H1 (cell line): Measurements from ENCODE around the gene PIM1. TPM values are rescaled to one million over a fixed set of nuclear protein-coding genes. Genes with fewer than 3 reads are reported as not detected.
A peak's percentile ranks its signal among the peaks of the same experiment; 100 is the strongest.

Experiments used
- CTCF ChIA-PET: fragments of 300-600 bp; sonication (Branson Sonifier 250); formaldehyde crosslinking; loops from one replicate; lab custom pipeline; 2021; ENCODE audit not compliant: partially characterized antibody; lab: Charles Lee
- POLR2A ChIA-PET: fragments of 300-600 bp; sonication (Branson Sonifier 250); formaldehyde crosslinking; loops from one replicate; lab custom pipeline; 2021; ENCODE audit warnings: inconsistent platforms; ENCODE audit not compliant: partially characterized antibody; lab: Charles Lee
- DNase-seq, 2 experiments: peaks; one replicate each; pipeline versions ENCODE4 v3.0.0 to v3.0.0-alpha.2; 2010 to 2022; ENCODE audit warnings: low spot score in 2 of 2, low read depth in 1 of 2, mixed read lengths in 1 of 2
- FAIRE-seq: peaks from 2 replicates; lab custom pipeline; 2011; peaks lifted over from hg19 to GRCh38; lab: Jason Lieb, UNC
- H2AFZ ChIP-seq: 2 replicates; pipeline ENCODE4 v1.8.1; 2012; ENCODE audit warnings: low read length, inconsistent platforms
- H2AK5ac ChIP-seq: 2 replicates; pipeline ENCODE4 v1.6.1; 2013; ENCODE audit warnings: low read depth, low read length
- H2BK120ac ChIP-seq: replicated peaks from 2 replicates; pipeline ENCODE3; 2013; ENCODE audit warnings: low read depth, low read length, inconsistent platforms
- H2BK12ac ChIP-seq: 2 replicates; pipeline ENCODE4 v1.6.1; 2013; ENCODE audit warnings: low read depth, low read length
- H2BK15ac ChIP-seq: 2 replicates; pipeline ENCODE4 v1.6.1; 2013; ENCODE audit warnings: low read length
- H2BK20ac ChIP-seq: 2 replicates; pipeline ENCODE4 v1.6.1; 2013; ENCODE audit warnings: low read length
- H2BK5ac ChIP-seq: 2 replicates; pipeline ENCODE4 v1.6.1; 2013; ENCODE audit warnings: low read depth, low read length
- H3K14ac ChIP-seq: 2 replicates; pipeline ENCODE4 v1.6.1; 2013; ENCODE audit warnings: inconsistent platforms; ENCODE audit not compliant: insufficient read length
- H3K18ac ChIP-seq: 2 replicates; pipeline ENCODE4 v1.6.1; 2013; ENCODE audit warnings: low read length; ENCODE audit errors: extremely low read depth
- H3K23ac ChIP-seq: 2 replicates; pipeline ENCODE4 v1.6.1; 2013; ENCODE audit warnings: inconsistent platforms; ENCODE audit not compliant: insufficient read length
- H3K23me2 ChIP-seq: 2 replicates; pipeline ENCODE4 v1.6.1; 2013; ENCODE audit warnings: low read depth, low read length
- H3K27ac ChIP-seq: 2 replicates; pipeline ENCODE4 v1.6.1; 2011; ENCODE audit warnings: low read depth, low read length, inconsistent platforms
- H3K27me3 ChIP-seq, 4 experiments: replicated peaks in 1 of 4; 1 replicate in 1 of 4; 2 replicates in 3 of 4; pipeline versions ENCODE4 v1.6.1 to v1.8.1; 2011 to 2013; ENCODE audit warnings: low read length in 3 of 4, mild to moderate bottlenecking in 3 of 4, inconsistent platforms in 2 of 4, mixed read lengths in 2 of 4, moderate library complexity in 1 of 4; ENCODE audit not compliant: control insufficient read depth in 3 of 4, insufficient read depth in 3 of 4; ENCODE audit errors: extremely low read depth in 1 of 4
- H3K36me3 ChIP-seq, 4 experiments: 2 replicates each; pipeline versions ENCODE4 v1.6.1 to v1.8.1; 2011 to 2013; ENCODE audit warnings: mild to moderate bottlenecking in 4 of 4, low read length in 3 of 4, moderate library complexity in 2 of 4, control low read depth in 1 of 4, inconsistent platforms in 1 of 4; ENCODE audit not compliant: insufficient read depth in 4 of 4, control insufficient read depth in 2 of 4
- H3K4ac ChIP-seq: replicated peaks from 2 replicates; pipeline ENCODE3; 2013; ENCODE audit warnings: low read length, low read depth, mixed read lengths, inconsistent platforms; ENCODE audit not compliant: insufficient read length
- H3K4me1 ChIP-seq, 4 experiments: replicated peaks in 1 of 4; 1 replicate in 1 of 4; 2 replicates in 3 of 4; pipeline versions ENCODE4 v1.6.1 to v1.8.1; 2011 to 2013; ENCODE audit warnings: low read length in 3 of 4, inconsistent platforms in 2 of 4, mixed read lengths in 1 of 4; ENCODE audit not compliant: insufficient read depth in 4 of 4, control insufficient read depth in 3 of 4
- H3K4me2 ChIP-seq, 2 experiments: 2 replicates each; pipeline versions ENCODE4 v1.6.1 to v1.8.1; 2011 to 2013; ENCODE audit warnings: low read depth in 2 of 2, low read length in 2 of 2, control low read depth in 1 of 2, inconsistent platforms in 1 of 2, mild to moderate bottlenecking in 1 of 2; ENCODE audit not compliant: insufficient read depth in 1 of 2
- H3K4me3 ChIP-seq, 4 experiments: fragments of 200-600, 300-600 bp in 1 of 4; sonication (generic), shearing (Covaris generic), sonication (Bioruptor Twin) in 1 of 4; 2 replicates each; pipeline versions ENCODE4 v1.5.1 to v1.8.1; 2011 to 2016; ENCODE audit warnings: low read length in 4 of 4, low read depth in 3 of 4, control low read depth in 2 of 4, inconsistent platforms in 2 of 4, mild to moderate bottlenecking in 2 of 4, mixed read lengths in 1 of 4, moderate library complexity in 1 of 4; ENCODE audit not compliant: insufficient read depth in 2 of 4; ENCODE audit errors: extremely low read depth in 1 of 4
- H3K56ac ChIP-seq: replicated peaks from 2 replicates; pipeline ENCODE3; 2013; ENCODE audit warnings: low read depth, mild to moderate bottlenecking, mixed read lengths, low read length, inconsistent platforms; ENCODE audit not compliant: insufficient read length
- H3K79me1 ChIP-seq: 2 replicates; pipeline ENCODE4 v1.6.1; 2013; ENCODE audit warnings: low read depth, low read length, control low read depth
- H3K79me2 ChIP-seq, 2 experiments: 2 replicates each; pipeline versions ENCODE4 v1.6.1 to v1.8.1; 2012 to 2013; ENCODE audit warnings: low read length in 2 of 2, mild to moderate bottlenecking in 2 of 2, inconsistent platforms in 1 of 2; ENCODE audit not compliant: insufficient read depth in 2 of 2, control insufficient read depth in 1 of 2
- H3K9ac ChIP-seq, 4 experiments: replicated peaks in 1 of 4; 1 replicate in 1 of 4; 2 replicates in 3 of 4; pipeline versions ENCODE4 v1.6.1 to v1.8.1; 2011 to 2013; ENCODE audit warnings: low read depth in 3 of 4, low read length in 3 of 4, control low read depth in 2 of 4, mild to moderate bottlenecking in 2 of 4, moderate library complexity in 2 of 4, inconsistent platforms in 1 of 4; ENCODE audit errors: extremely low read depth in 1 of 4
- H3K9me3 ChIP-seq, 2 experiments: 2 replicates each; pipeline versions ENCODE4 v1.6.1 to v1.8.1; 2012 to 2013; ENCODE audit warnings: mild to moderate bottlenecking in 2 of 2, moderate library complexity in 2 of 2, control low read depth in 1 of 2, inconsistent platforms in 1 of 2, low read depth in 1 of 2, low read length in 1 of 2, mixed read lengths in 1 of 2; ENCODE audit not compliant: insufficient read depth in 2 of 2
- H4K20me1 ChIP-seq, 2 experiments: replicated peaks in 1 of 2; 2 replicates each; pipeline versions ENCODE3 to v1.8.1; 2011 to 2013; ENCODE audit warnings: inconsistent platforms in 2 of 2, low read length in 2 of 2, mild to moderate bottlenecking in 1 of 2; ENCODE audit not compliant: insufficient read depth in 2 of 2, control insufficient read depth in 1 of 2
- H4K5ac ChIP-seq: 2 replicates; pipeline ENCODE4 v1.6.1; 2013; ENCODE audit warnings: low read length, low read depth, mixed read lengths, inconsistent platforms; ENCODE audit not compliant: insufficient read length
- H4K8ac ChIP-seq: 2 replicates; pipeline ENCODE4 v1.8.0; 2013; ENCODE audit warnings: mild to moderate bottlenecking, moderate library complexity, low read length, inconsistent platforms; ENCODE audit not compliant: insufficient read depth; ENCODE audit errors: extremely low read depth
- H4K91ac ChIP-seq: replicated peaks from 2 replicates; pipeline ENCODE3; 2013; ENCODE audit warnings: low read length, mixed read lengths, inconsistent platforms; ENCODE audit not compliant: insufficient read length
- FOSL1 ChIP-seq: IDR thresholded peaks from 2 replicates; pipeline ENCODE4 v1.6.1; 2011; ENCODE audit warnings: mild to moderate bottlenecking, low read depth, low read length, moderate library complexity; ENCODE audit not compliant: insufficient read depth
- KDM4A ChIP-seq: IDR thresholded peaks from one replicate; pipeline ENCODE4 v1.7.1; 2012; ENCODE audit warnings: low read depth, mild to moderate bottlenecking, moderate library complexity, low read length, inconsistent platforms; ENCODE audit not compliant: severe bottlenecking
- NRF1 ChIP-seq: IDR thresholded peaks from 2 replicates; pipeline ENCODE4 v1.6.1; 2011; ENCODE audit warnings: mild to moderate bottlenecking, low read depth, low read length, improper control_type of control experiment
- SP1 ChIP-seq: IDR thresholded peaks from 2 replicates; pipeline ENCODE4 v1.6.1; 2011; ENCODE audit warnings: low read depth, low read length
- SP4 ChIP-seq: IDR thresholded peaks from 2 replicates; pipeline ENCODE4 v1.6.1; 2012; ENCODE audit warnings: low read length, inconsistent platforms
- TBP ChIP-seq: IDR thresholded peaks from 2 replicates; pipeline ENCODE4 v1.6.1; 2011; ENCODE audit warnings: low read depth, low read length, improper control_type of control experiment
- WGBS, 2 experiments: shearing (Covaris generic) in 1 of 2; methylation state at CpG; one replicate each; pipeline versions ENCODE4 v1.1.6 to v1.1.7; 2013 to 2015; ENCODE audit warnings: low lambda C conversion rate in 2 of 2, mixed read lengths in 2 of 2, inconsistent platforms in 1 of 2, low coverage in 1 of 2, missing lambda C conversion rate in 1 of 2; ENCODE audit not compliant: insufficient replicate concordance in 2 of 2, insufficient coverage in 1 of 2, insufficient read length in 1 of 2; ENCODE audit errors: extremely low coverage in 1 of 2, missing lambda C conversion rate in 1 of 2; 5-methylcytosine and 5-hydroxymethylcytosine counted together
- polyA plus RNA-seq, 7 experiments: library from polyadenylated mRNA; depleted of rRNA in 3 of 7; stranded (reverse) in 5 of 7; unstranded in 2 of 7; fragments of >200 nt in 5 of 7; fragments of 200-250 nt in 2 of 7; gene quantifications; 1 replicate in 5 of 7; 2 replicates in 1 of 7; 4 replicates in 1 of 7; pipeline versions ENCODE4 v1.2.1 to v1.2.3, GENCODE V29; 2011 to 2013; ENCODE audit warnings: missing spikeins in 2 of 7, mixed read lengths in 2 of 7
- total RNA-seq: library from RNA; stranded (reverse); fragmentation: NEBNext Ultra II Directional; extraction: Animal tissue kit (Norgen Biotek cat#: 25700); gene quantifications from 2 replicates; pipeline ENCODE4 v1.2.1, GENCODE V29; 2021
- TF ChIP-seq, protein P1 (sequence below): IDR thresholded peaks from 2 replicates; pipeline ENCODE4 v1.6.1; 2012; ENCODE audit warnings: inconsistent platforms

PIM1 gene
- total and polyA plus RNA-seq, 2 of the 8 experiments (the other 6 are each of a cell fraction or from before 2014, with no cell fraction given): 25.5 to 94.9 TPM

DNA sequence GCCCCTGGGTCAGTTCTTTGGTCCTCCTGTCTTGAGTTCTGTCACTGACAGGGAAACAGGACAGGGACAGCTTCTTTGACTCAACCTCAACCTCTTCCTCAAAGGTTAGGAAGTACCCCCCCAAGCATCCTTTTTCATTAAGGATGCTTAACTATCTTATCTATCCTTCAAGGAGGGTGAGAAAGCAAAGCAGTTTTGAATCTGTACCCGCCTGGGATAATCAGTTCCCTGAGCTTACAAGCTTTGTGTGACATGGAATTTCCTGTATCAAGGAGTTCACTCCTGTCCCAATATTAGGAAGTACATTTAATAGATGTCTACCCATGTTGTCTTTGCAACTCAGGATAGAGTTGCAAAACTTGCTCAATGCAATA is 31.1 kb upstream of the PIM1 start:
- peaks cover 0 to 21% (median 1%) of the 10 kb centered on the region in 4 experiments; a peak in 2 of 8 replicates for H3K36me3 ChIP-seq
- peak overlapping the region; percentile 89; the same call in 1 of the 2 replicates for H2AK5ac ChIP-seq
- peak overlapping the region; percentile 81 for H3K18ac ChIP-seq
- no peaks in the 10 kb centered on the region for H3K27me3 ChIP-seq
- H2BK12ac ChIP-seq: peak overlapping the region; percentile 99
- TF ChIP-seq KDM4A (no peak), SP1 (no peak), TBP (no peak), SP4 (no peak), FOSL1 (no peak), NRF1 (no peak)
- TF ChIP-seq, protein P1, sequence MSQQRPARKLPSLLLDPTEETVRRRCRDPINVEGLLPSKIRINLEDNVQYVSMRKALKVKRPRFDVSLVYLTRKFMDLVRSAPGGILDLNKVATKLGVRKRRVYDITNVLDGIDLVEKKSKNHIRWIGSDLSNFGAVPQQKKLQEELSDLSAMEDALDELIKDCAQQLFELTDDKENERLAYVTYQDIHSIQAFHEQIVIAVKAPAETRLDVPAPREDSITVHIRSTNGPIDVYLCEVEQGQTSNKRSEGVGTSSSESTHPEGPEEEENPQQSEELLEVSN: no peak
- no peak overlapping the region for H2BK15ac ChIP-seq
- no peak overlapping the region for H3K56ac ChIP-seq
- peak overlapping the region; percentile 47 for H3K27ac ChIP-seq
- peak overlapping the region; percentile 95 for H2BK20ac ChIP-seq
- H4K91ac ChIP-seq: peak overlapping the region; percentile 91
- 0 out of 2 replicates have a peak overlapping the region, but pooled peaks have one; percentile 75 for H4K8ac ChIP-seq
- H3K23ac ChIP-seq: no peak overlapping the region
- no peak for FAIRE-seq
- H2BK5ac ChIP-seq: peak overlapping the region; percentile 82; the same call in 1 of the 2 replicates
- H3K14ac ChIP-seq: no peak overlapping the region
- H3K4ac ChIP-seq: peak overlapping the region; percentile 76
- 71% methylated on average over 1 of the region's 1 CpG; no CpG with 5 or more reads in 1 of the 2 experiments for WGBS, 2 experiments
- peak overlapping the region in 1 of 2 experiments; percentile 95; a peak in 2 of 4 replicates for H3K4me2 ChIP-seq
- peaks cover 18 to 34% of the 10 kb centered on the region in 2 experiments for H3K79me2 ChIP-seq
- DNase-seq: no peak
- POLR2A ChIA-PET: interaction anchor here (0.8 to 39.1 kb wide), 12 partner anchors 9 to 86 kb away, joined by 3 to 1024 read pairs (median 14); partner anchors contain the start of gene PIM1
- H4K20me1 ChIP-seq: no peaks in the 10 kb centered on the region
- no peak overlapping the region for H3K9ac ChIP-seq
- peak overlapping the region in 1 of 4 experiments; percentile 13; a peak in 1 of 8 replicates for H3K4me3 ChIP-seq
- CTCF ChIA-PET: interaction anchor here (0.7 to 9.0 kb wide), 9 partner anchors 10 to 100 kb away, joined by 3 to 59 read pairs (median 5); partner anchors contain the start of gene PIM1
- peaks cover 14 to 39% (median 30%) of the 10 kb centered on the region in 4 experiments for H3K4me1 ChIP-seq
- H2AFZ ChIP-seq: no peak overlapping the region
- no peaks in the 10 kb centered on the region for H3K9me3 ChIP-seq
- H2BK120ac ChIP-seq: peak overlapping the region; percentile 74
- peak overlapping the region; percentile 53 for H4K5ac ChIP-seq
- H3K23me2 ChIP-seq: peaks cover 8% of the 10 kb centered on the region
- peaks cover 8% of the 10 kb centered on the region; the same call in 1 of the 2 replicates for H3K79me1 ChIP-seq
